ENCODE data around the gene ADM5. TPM values are rescaled to one million over a fixed set of nuclear protein-coding genes. Genes with fewer than 3 reads are reported as not detected.

Gene ADM5
- 1 to 10 TPM in 1 of 2 donors, not detected in 1; 1.6 TPM for total RNA-seq

GRCh38 chr19:49689133-49690078 lies at the start of gene ADM5:
Gene ADM5 (plus strand): TSS chr19:49689594. CDS start chr19:49689838, 244 bp downstream.
- Histone ChIP-seq H3K27me3 (no peaks in the 10 kb centered on the region), H3K4me3 (peak within 1 kb of the TSS; percentile 18 to 32), H3K9me3 (no peaks in the 10 kb centered on the region), H3K4me1 (peaks cover 33% of the 10 kb centered on the region), H3K36me3 (replicated peaks in 1 of 2; ENCODE audit: insufficient read depth in 1 of 2, low read depth in 2 of 2) (peaks cover 0 to 8% of the 10 kb centered on the region in 2 donors), H3K27ac (peak within 1 kb of the TSS in 2 of 4 donors; percentile 66 to 69)
- WGBS, 2 donors: 23 to 46% methylated on average over 18 to 53 of the region's 54 CpGs
- peak; percentile 77 to 86 (median 79) for DNase-seq
- intact Hi-C loops (cut with DNase I): no loop called here
- peak; percentile 70 for ATAC-seq
- TF ChIP-seq, protein P1, sequence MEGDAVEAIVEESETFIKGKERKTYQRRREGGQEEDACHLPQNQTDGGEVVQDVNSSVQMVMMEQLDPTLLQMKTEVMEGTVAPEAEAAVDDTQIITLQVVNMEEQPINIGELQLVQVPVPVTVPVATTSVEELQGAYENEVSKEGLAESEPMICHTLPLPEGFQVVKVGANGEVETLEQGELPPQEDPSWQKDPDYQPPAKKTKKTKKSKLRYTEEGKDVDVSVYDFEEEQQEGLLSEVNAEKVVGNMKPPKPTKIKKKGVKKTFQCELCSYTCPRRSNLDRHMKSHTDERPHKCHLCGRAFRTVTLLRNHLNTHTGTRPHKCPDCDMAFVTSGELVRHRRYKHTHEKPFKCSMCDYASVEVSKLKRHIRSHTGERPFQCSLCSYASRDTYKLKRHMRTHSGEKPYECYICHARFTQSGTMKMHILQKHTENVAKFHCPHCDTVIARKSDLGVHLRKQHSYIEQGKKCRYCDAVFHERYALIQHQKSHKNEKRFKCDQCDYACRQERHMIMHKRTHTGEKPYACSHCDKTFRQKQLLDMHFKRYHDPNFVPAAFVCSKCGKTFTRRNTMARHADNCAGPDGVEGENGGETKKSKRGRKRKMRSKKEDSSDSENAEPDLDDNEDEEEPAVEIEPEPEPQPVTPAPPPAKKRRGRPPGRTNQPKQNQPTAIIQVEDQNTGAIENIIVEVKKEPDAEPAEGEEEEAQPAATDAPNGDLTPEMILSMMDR (IDR thresholded peaks at IDR 0.05): peak; percentile 49 to 70 (median 63)
- no peak for TF ChIP-seq POLR2A (IDR thresholded peaks at IDR 0.05)

DNA sequence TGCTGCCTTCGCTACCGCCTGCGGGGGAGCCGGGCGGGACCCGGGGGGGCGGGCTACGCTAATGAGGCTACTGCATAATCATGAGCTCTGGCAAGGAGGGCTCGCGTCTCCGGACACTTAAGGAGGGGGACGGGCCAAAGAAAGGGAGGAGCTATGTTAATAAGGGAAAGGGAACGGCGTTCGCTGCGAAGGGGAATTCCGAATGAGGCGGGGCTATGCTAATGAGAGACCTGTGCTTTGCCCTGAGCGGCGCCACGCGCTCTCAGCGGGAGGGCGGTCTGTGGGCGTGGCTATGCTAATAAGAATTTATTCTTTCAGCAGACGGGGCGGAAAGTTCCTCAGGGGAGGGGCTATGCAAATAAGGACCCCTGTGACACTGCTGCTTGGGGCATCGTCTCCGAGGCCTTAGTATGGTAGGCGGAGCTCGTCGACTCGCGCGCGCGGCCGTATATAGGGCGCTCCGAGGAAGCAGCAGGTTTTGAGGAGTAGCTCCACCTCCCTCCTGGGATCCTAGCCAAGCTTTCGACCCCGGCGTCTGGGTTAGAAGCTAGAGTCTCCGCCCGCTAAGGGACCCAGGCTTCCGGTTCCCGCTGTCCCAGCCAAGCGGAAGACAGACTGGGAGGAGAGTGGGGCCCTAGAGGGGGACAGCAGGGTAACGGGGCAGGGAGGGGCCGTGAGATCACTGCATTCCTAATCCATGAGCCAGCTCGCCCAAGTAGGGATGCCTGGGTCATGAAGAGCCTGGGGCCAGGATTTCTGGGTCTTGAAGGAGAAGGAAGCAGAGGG lies 49.1 kb upstream of the ADM5 start, which contains the start of gene RRAS:
Gene RRAS, minus strand, starts transcription at position 31 of the 786 bp plus-strand sequence. CDS start 45 bp downstream, outside the sequence.
- H3K4me1 ChIP-seq: peaks cover 54% of the 10 kb centered on the region
- ATAC-seq: peak; percentile 74
- H3K4me3 ChIP-seq: peak within 1 kb of the TSS; percentile 38 to 39
- WGBS, 2 donors: 0 to 1% methylated on average over 32 to 46 of the region's 51 CpGs
- peak; percentile 100 for DNase-seq
- intact Hi-C loops (cut with DNase I): no loop called here
- H3K27me3 ChIP-seq: no peaks in the 10 kb centered on the region
- TF ChIP-seq POLR2A (IDR thresholded peaks at IDR 0.05): peak; percentile 86 to 96 (median 95)
- TF ChIP-seq, protein P1 (IDR thresholded peaks at IDR 0.05): no peak
- peak within 1 kb of the TSS; percentile 94 to 99 (median 97) for H3K27ac ChIP-seq
- no peaks in the 10 kb centered on the region for H3K36me3 ChIP-seq (replicated peaks in 1 of 2; ENCODE audit: insufficient read depth in 1 of 2, low read depth in 2 of 2)
- no peaks in the 10 kb centered on the region for H3K9me3 ChIP-seq

DNA sequence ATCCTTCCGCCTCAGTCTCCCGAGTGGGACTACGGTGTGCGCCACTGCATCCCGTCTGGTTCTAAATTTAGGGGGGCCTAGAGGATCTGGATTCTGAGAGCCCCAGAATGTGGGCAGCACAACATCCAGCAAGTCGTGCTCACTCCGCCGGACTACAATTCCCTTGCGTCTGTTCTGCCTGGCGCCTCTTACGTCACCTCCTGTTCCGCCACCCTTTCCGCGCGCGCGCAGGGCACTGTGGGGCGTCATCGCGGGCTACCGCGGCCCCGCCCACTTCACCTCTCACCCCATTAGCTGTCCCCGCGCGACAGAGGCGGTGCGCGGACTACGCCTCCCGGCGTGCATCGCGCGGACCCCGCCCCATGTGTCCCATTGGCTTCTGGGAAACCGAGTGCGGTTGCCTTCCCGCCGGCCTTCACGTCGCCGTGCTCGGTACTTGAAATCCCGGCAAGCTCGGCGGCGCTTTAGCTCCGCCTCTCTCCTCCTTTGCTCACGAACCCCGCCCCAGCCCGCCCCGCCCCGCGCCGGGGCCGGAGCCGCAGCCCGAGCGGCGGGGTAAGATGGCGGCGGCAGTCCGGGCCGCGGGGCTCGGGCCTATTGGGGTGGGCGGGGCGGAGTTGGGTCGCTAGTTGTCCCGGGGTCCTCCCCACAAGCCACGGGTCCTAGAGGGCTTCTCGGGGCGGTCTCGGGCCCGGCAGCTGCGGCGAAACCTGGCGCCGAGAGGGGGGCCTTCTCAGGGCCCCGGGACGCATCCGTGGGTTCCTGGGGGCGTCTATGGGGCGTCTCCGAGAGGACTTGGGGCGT lies 47.5 kb upstream of the ADM5 start, which contains the start of gene SCAF1:
Gene SCAF1, plus strand, starts transcription at position 522 of the 804 bp plus-strand sequence. CDS start 2,818 bp downstream, outside the sequence.
- no peaks in the 10 kb centered on the region for H3K27me3 ChIP-seq
- TF ChIP-seq POLR2A (IDR thresholded peaks at IDR 0.05): peak; percentile 90 to 92 (median 92)
- TF ChIP-seq, protein P1 (IDR thresholded peaks at IDR 0.05): no peak
- H3K4me3 ChIP-seq: peak within 1 kb of the TSS; percentile 86 to 92
- WGBS, 2 donors: 0 to 5% methylated on average over 12 to 63 of the region's 87 CpGs
- no peaks in the 10 kb centered on the region for H3K9me3 ChIP-seq
- ATAC-seq (peak; percentile 78), DNase-seq (peak; percentile 99 to 100 (median 100))
- intact Hi-C loops (cut with DNase I): no loop called here
- no peaks in the 10 kb centered on the region for H3K36me3 ChIP-seq (replicated peaks in 1 of 2; ENCODE audit: insufficient read depth in 1 of 2, low read depth in 2 of 2)
- peak within 1 kb of the TSS; percentile 94 to 99 (median 97) for H3K27ac ChIP-seq
- peaks cover 54% of the 10 kb centered on the region for H3K4me1 ChIP-seq

DNA sequence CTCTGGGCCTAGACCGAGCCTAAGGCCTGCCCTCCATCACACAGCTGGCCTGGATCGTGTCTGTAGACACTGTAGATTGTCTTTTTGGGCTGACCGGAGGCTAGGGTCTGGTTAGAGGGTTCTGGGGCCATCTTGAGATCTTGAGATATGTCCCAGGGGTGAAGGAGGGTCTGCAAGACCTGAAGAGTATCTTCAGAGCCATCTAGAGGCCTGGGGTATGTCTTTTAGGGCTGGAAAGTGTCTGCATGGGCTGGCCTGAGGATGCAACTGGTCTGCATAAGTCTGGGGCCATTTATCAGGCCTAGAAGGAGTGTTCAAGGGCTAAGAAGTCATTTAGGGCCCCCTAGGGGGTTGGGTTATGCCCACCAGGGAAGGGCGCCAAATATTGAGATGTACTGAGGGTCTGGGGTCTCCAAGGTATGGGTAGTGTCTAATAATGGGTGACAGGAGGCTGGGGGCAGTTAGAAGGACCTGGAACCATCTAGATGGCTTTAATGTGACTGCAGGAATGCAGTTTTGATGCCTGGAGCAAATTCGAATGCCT lies 46.8 kb upstream of the ADM5 start:
- peak overlapping the region; percentile 86 to 92 for H3K4me3 ChIP-seq
- ATAC-seq (no peak), DNase-seq (no peak)
- intact Hi-C loops (cut with DNase I): no loop called here
- H3K27ac ChIP-seq: peak overlapping the region; percentile 69 to 96 (median 73)
- H3K9me3 ChIP-seq: no peaks in the 10 kb centered on the region
- no peaks in the 10 kb centered on the region for H3K27me3 ChIP-seq
- TF ChIP-seq POLR2A (IDR thresholded peaks at IDR 0.05): no peak
- TF ChIP-seq, protein P1 (IDR thresholded peaks at IDR 0.05): no peak
- peaks cover 54% of the 10 kb centered on the region for H3K4me1 ChIP-seq
- WGBS, 2 donors: 2 to 6% methylated on average over 2 to 5 of the region's 5 CpGs
- no peaks in the 10 kb centered on the region for H3K36me3 ChIP-seq (replicated peaks in 1 of 2; ENCODE audit: insufficient read depth in 1 of 2, low read depth in 2 of 2)
